NCI-H82 treated with DMSO at 0.1 percent for 48 hours (cell line): Measurements from ENCODE around the gene WDR59.
"Not testable (repeated sequence)": the region's sequence is repeated elsewhere in the genome, so short reads cannot be mapped to it uniquely, and the experiment has no call there.

Experiments
- DNase-seq: peaks from one replicate; lab custom pipeline; 2025; ENCODE audit not compliant: unreplicated experiment; lab: John Stamatoyannopoulos, UW

The WDR59 gene

GRCh38 chr16:74921051-74921450 lies 63.9 kb downstream of the WDR59 start:
- DNase-seq: no peak

- no peak for DNase-seq
These were observed 75.3 kb downstream of the WDR59 start for GRCh38 chr16:74909665-74910064.

- DNase-seq: not testable (repeated sequence)
These were observed 76.2 kb downstream of the WDR59 start for GRCh38 chr16:74908759-74909158.

DNA sequence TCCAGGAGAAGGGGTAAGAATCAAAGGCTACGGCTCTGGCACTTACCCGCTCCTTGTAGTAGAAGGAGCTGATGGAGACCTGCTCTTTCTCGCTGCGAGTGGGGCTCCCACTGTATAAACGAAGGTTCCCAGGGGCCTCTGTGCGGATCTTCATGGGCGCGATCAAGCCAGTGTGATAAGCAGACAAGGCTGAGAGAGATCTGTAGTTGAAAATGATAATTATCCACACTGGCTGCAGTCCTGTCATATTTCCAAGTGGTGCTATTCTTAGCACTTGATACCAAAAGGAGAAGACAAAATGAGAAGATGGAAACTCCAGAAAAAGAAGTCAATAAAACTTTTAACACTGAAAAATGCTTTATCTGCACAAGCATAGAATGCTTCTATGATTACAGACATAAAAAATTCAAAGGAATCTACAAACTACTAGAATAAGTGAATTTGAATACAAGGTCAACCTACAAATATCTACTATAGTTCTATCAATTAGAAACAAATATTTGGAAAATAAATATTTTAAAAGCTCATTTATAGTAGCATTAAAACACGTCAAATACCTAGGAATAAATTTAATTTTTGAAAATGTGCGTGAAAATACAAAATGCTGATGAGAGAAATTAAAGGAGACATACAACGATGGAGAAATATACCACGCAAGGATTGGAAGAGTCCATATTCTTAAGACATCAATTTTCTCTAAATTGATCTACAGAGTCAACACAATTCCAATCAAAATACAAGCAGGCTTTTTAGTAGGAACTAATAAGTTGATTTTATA lies 80.8 kb downstream of the WDR59 start:
- no peak for DNase-seq

GRCh38 chr16:74903120-74903519 lies 81.8 kb downstream of the WDR59 start:
- DNase-seq: no peak

DNA sequence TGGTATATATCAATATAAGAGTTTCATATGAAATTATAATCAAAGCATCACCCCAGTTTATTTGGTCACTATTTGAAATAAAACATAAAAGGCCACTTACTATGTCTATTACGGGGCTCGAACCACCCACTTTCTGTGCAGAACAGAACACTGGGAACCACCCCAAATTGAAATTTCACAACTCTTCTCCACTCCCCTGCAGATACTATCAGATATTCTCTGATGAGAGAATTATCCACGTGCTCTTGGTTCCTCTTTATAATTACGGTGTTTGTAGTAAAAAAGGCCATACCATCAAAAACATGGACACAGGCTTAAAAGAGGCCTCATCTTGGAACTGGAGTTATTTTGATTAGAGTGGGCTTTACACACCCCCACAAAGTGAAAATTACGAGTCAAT lies 82.8 kb downstream of the WDR59 start:
- DNase-seq: no peak

DNA sequence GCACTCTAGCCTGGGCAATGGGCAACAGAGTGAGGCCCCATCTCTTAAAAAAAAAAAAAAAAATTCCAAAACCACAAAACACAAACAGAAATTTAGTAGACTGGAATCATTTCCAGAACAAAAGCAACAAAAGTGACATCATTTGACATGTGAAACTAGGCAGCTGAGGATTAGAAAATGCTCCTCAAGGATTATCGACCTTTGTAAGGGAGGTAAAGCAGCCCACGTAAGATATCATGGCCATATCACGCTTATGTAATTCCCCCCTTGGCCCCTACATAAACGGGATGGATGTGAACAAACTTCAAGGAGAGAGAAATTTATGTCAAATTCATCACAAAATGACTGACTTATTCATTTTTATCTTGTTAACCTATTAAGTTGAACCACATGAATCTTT lies 83.3 kb downstream of the WDR59 start:
- no peak for DNase-seq

- no peak for DNase-seq
These were observed 85.1 kb downstream of the WDR59 start for GRCh38 chr16:74899816-74900215.

GRCh38 chr16:74898659-74899058 lies 86.3 kb downstream of the WDR59 start:
- DNase-seq: no peak

GRCh38 chr16:74896389-74897370 lies 88.2 kb downstream of the WDR59 start:
- DNase-seq: no peak

GRCh38 chr16:74893541-74893940 lies 91.4 kb downstream of the WDR59 start:
- DNase-seq: no peak

DNA sequence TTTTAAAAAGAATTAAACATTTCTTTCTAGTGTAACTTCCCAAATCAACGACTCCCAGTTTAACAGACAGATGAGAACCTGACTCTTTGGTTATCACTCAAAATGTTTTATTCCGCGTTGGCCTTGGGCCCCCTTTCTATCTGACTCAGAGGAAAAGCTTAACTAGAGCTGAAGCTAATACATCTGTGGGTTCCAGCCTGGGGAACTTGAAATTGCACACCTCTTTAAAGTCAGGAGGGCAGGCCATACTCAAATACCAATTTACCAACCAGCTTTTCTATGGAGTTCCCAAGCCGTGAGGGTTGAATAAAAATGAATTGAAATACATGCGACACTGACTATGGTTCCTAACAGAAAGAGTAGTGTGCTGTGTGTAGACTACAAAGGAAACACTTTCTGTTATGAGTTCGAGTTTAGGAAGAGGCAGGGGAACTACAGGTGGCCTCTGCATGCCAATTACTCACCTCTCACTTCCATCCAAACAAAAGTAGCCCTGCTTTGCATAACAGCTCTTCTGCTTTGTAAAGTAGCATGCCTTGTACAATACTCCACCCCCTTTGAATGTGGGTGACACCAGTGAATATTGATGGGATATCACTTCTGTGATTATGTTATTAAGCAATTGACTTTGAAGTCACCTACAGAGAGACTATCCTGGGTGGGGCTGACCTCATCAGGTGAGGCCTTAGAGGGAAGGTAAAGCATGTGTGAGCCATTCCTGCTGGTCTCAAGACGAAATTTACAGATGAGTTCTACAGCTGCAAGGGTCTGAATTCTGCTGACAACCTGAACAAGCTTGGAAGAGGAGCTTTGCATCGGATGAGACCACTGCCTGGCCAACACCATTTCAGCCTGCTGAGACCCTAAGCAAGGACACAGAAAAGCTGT lies 92.1 kb downstream of the WDR59 start:
- no peak for DNase-seq

DNA sequence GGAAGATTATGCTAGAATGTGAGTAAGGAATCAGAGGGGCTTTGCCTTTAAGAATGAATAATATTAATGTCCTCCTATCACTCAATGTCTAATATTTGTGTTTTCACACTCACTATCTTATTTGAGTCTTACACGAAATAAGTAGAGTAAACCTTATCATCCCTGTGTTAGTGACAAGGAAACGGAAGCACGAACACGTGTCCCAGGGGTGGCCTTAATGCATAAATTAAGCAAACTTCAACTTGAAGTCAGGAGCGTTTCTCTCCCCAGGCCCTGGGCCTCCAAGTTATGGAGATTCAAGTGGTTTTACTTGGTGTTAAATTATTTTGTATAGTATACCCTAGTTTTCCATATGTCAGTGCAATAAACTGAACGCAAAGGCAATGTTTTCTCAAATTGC lies 96.0 kb downstream of the WDR59 start:
- no peak for DNase-seq

DNA sequence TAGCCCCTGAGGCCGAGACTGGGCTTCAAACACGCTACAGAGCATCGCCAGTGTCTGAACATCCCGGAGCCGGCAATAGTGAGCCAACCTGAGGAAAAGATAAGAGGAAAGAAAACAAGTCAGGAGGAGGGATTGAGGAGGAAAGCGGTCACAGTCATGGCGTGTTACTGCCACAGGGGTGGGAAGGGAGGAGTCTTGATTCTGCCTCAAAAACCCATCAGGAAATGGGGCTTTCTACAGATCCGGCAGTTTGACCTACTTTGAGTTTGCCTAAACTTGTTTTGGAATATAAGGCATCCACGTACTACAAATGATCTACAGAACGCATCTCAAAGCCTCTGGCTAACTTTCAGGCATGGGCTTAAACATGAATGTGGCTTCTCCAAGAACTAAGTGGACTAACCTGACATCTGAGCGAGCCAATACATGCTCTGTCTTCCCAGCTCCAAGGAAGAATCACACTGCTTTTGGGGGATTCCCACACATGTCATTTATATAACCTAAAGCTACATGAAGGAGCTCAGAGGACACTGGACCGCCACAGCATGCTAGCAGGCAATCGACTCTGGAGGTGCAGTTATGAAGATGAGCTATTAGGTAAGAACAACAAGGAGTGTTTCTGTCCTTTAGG lies 96.6 kb downstream of the WDR59 start:
- no peak for DNase-seq

GRCh38 chr16:74887084-74887483 lies 97.8 kb downstream of the WDR59 start:
- DNase-seq: no peak

- DNase-seq: no peak
These were observed 107.2 kb downstream of the WDR59 start for GRCh38 chr16:74877706-74878105.

GRCh38 chr16:74874912-74875546 lies 109.9 kb downstream of the WDR59 start:
- no peak for DNase-seq

GRCh38 chr16:74874123-74874522 lies 110.8 kb downstream of the WDR59 start:
- no peak for DNase-seq

- no peak for DNase-seq
These were observed 112.6 kb downstream of the WDR59 start for GRCh38 chr16:74872302-74872701.

DNA sequence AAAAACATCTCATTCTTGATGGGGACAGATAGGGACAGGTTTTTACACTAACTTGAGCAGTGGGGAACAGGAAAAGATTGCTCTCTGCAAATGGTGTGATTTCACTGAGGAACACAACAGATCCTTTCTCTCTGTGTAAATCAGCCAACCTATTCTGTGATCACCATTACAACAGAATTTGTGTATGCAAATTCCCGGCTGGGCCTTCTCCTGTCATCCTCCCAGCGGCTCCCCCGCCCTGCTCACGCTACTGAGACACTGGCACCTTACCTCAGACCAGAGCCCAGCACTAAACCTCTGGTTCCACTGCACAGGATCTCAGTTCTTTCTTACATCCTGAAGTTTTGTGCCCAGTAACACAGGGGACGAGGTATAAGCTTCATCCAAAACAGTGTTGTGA lies 113.3 kb downstream of the WDR59 start:
- DNase-seq: no peak
